Gastrocnemius medialis (tissue), 4 donors: ENCODE results near the gene TYROBP. TPM values are rescaled to one million over a fixed set of nuclear protein-coding genes. Genes with fewer than 3 reads are reported as not detected.
A peak's percentile ranks its signal among the peaks of the same experiment; 100 is the strongest.

Experiments used
- ATAC-seq, 2 donors: fragments of 150-250 bp; one replicate each; pipeline ENCODE4 v1.9.1; 2016
- DNase-seq, 2 donors: peaks; one replicate each; pipeline ENCODE4 v3.0.0-alpha.2; 2019
- H3K27ac ChIP-seq, 4 donors: fragments of 200-600 bp; sonication (generic); 1 replicate in 1 of 4; 2 replicates in 3 of 4; pipeline ENCODE4 v1.5.1; 2016 to 2018; ENCODE audit warnings: mild to moderate bottlenecking in 2 of 4, moderate library complexity in 1 of 4
- H3K27me3 ChIP-seq, 3 donors: fragments of 200-600 bp; sonication (generic) in 2 of 3; 1 replicate in 1 of 3; 2 replicates in 2 of 3; pipeline versions ENCODE4 v1.5.1 to v1.6.0; 2016 to 2019; ENCODE audit warnings: mild to moderate bottlenecking in 1 of 3, moderate library complexity in 1 of 3
- H3K36me3 ChIP-seq, 2 donors: fragments of 200-600 bp; sonication (generic) in 1 of 2; one replicate each; pipeline ENCODE4 v1.5.1; 2017 to 2018
- H3K4me1 ChIP-seq, 2 donors: fragments of 200-600 bp; sonication (generic) in 1 of 2; one replicate each; pipeline ENCODE4 v1.5.1; 2016 to 2017; ENCODE audit warnings: mild to moderate bottlenecking in 2 of 2
- H3K4me3 ChIP-seq, 4 donors: fragments of 200-600 bp; sonication (generic) in 3 of 4; 1 replicate in 1 of 4; 2 replicates in 3 of 4; pipeline ENCODE4 v1.5.1; 2016 to 2019; ENCODE audit warnings: mild to moderate bottlenecking in 2 of 4
- H3K9me3 ChIP-seq, 3 donors: fragments of 200-600 bp; sonication (generic) in 2 of 3; 1 replicate in 1 of 3; 2 replicates in 2 of 3; pipeline ENCODE4 v1.5.1; 2016 to 2019
- POLR2A ChIP-seq, 2 donors: fragments of 450-650 bp; IDR thresholded peaks; one replicate each; pipeline ENCODE4 v1.6.1; 2017; ENCODE audit warnings: antibody characterized with exemption in 2 of 2, mild to moderate bottlenecking in 2 of 2, moderate library complexity in 2 of 2
- in situ Hi-C, 4 donors: fragments of 200-750 bp; cut with MboI; loops; one replicate each; pipeline versions ENCODE4 v1.15.0 to v1.8.0; 2017; ENCODE audit warnings: low sequenced_read_pairs in 4 of 4
- intact Hi-C: fragments of 100-400 bp; cut with DNase I; formaldehyde crosslinking; loops from one replicate; pipeline ENCODE4 v1.15.1; 2023; ENCODE audit warnings: low total_unique reads
- total RNA-seq, 4 donors: library from RNA; depleted of rRNA; stranded (reverse); fragments of >200 nt; gene quantifications; one replicate each; pipeline versions ENCODE4 v1.1.0 to v1.2.3, GENCODE V29; 2016
- TF ChIP-seq, protein P1 (sequence below), 5 experiments: fragments of 450-650 bp in 3 of 5; fragments of 200-600 bp in 2 of 5; sonication (generic) in 2 of 5; IDR thresholded peaks in 4 of 5; conservative IDR thresholded peaks in 1 of 5; 1 replicate in 4 of 5; 2 replicates in 1 of 5; pipeline ENCODE4 v1.5.1; 2016 to 2019; ENCODE audit warnings: antibody characterized with exemption in 5 of 5, mild to moderate bottlenecking in 3 of 5, moderate library complexity in 3 of 5

TYROBP gene
- total RNA-seq, 4 donors from 2014 or later, result 7.2 to 25.6 (median 18.2) TPM

DNA sequence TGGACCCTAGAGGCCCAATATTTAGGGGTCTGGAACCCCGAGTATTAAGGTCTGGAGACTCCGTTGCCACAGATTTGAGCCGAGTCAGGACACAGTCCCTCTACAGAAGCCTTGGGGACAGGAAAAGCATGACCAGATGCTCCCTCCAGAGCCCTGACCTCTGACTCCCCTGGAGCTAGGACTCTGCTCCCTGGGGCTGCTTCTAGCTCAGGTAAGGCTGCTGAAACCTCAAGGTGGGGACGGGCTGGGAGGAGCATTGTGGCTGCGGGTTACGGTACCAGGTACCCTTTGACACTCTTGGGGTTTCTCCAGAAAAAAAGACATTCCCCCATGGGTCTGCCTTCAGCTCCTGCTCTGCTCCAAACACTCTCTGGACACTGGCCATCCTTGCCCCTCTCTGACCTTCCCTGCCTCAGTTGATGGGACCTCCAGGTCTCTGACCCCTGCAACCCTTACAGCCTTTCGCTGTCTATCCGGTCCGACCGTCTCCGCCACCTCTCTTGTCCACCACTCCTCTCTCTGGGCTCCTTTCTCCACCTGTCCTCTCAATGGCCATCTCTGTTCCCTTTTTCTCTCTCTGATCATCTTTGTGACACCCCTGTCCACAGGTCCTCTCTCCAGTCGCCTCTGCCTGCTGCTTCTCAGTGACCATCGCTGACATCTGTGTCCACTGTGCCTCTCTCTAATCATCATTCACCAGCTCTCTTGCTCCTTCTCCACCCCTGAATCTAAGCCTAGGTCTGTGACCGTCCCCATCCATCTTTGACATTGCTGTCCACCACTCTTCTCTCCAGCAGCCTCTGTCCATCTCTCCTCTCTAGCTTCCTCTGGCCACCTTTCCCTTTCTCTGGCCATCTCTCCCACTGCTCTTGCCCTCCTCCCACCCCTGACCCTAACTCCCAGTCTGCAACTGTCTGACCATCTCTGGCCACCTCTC, 29.5 kb upstream of the TYROBP start:
- Histone ChIP-seq H3K36me3 (peaks cover 0 to 26% of the 10 kb centered on the region in 2 donors), H3K4me1 (peaks cover 23 to 36% of the 10 kb centered on the region in 2 donors), H3K9me3 (no peaks in the 10 kb centered on the region), H3K27ac (peak overlapping the region; percentile 73 to 89 (median 86)), H3K27me3 (no peaks in the 10 kb centered on the region), H3K4me3 (peak overlapping the region; percentile 68 to 94 (median 88))
- DNase-seq (no peak), ATAC-seq (no peak)
- intact Hi-C loops, result loop anchor here (5.0 to 10.0 kb wide), 3 partner anchors 277 to 670 kb away; partner anchors contain the start of genes RBM42, USF2, ZNF146 and ZNF565
- in situ Hi-C loops, result loop anchor here in 1 of 4 donors (10.0 kb wide), 2 partner anchors 53 to 223 kb away; partner anchors contain the start of gene KMT2B
- no peak for TF ChIP-seq POLR2A (IDR thresholded peaks at IDR 0.05)
- TF ChIP-seq, protein P1, sequence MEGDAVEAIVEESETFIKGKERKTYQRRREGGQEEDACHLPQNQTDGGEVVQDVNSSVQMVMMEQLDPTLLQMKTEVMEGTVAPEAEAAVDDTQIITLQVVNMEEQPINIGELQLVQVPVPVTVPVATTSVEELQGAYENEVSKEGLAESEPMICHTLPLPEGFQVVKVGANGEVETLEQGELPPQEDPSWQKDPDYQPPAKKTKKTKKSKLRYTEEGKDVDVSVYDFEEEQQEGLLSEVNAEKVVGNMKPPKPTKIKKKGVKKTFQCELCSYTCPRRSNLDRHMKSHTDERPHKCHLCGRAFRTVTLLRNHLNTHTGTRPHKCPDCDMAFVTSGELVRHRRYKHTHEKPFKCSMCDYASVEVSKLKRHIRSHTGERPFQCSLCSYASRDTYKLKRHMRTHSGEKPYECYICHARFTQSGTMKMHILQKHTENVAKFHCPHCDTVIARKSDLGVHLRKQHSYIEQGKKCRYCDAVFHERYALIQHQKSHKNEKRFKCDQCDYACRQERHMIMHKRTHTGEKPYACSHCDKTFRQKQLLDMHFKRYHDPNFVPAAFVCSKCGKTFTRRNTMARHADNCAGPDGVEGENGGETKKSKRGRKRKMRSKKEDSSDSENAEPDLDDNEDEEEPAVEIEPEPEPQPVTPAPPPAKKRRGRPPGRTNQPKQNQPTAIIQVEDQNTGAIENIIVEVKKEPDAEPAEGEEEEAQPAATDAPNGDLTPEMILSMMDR (IDR thresholded peaks at IDR 0.05 in 4 of 5, conservative IDR thresholded peaks at IDR 0.05 in 1 of 5), result no peak

DNA sequence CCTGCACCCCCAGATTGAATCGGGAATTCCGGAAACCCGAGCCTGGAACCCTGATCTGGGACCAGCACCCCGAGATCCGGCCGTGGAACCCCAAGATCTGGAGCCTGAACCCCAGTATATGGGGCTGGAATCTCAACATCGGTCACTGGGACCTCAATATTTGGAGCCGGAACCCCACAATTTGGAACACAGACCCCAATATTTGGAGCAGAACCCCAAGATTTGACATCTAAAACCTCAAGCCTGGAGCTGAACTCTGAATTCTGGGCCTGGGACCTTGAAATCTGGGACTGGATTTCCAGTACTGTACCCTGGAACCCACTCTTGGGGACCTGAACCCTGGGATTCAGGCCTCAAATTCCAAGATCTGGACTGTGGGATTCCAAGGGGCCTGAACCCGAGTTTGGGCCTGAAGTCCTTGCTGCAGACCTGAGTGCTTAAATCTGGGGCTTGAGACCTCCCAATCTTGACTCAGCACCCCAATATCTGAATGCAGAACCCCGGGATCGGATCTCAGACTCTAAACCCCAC, 28.7 kb upstream of the TYROBP start:
- DNase-seq (no peak), ATAC-seq (no peak)
- Histone ChIP-seq H3K27me3 (no peaks in the 10 kb centered on the region), H3K4me1 (peaks cover 23 to 41% of the 10 kb centered on the region in 2 donors), H3K4me3 (peak overlapping the region; percentile 68 to 94 (median 88)), H3K9me3 (no peaks in the 10 kb centered on the region), H3K36me3 (peaks cover 0 to 18% of the 10 kb centered on the region in 2 donors), H3K27ac (peak overlapping the region; percentile 73 to 89 (median 86))
- in situ Hi-C loops, result loop anchor here in 1 of 4 donors (10.0 kb wide), 2 partner anchors 52 to 222 kb away; partner anchors contain the start of gene KMT2B
- TF ChIP-seq, protein P1 (IDR thresholded peaks at IDR 0.05 in 4 of 5, conservative IDR thresholded peaks at IDR 0.05 in 1 of 5), result no peak
- intact Hi-C loops, result loop anchor here (5.0 to 10.0 kb wide), 3 partner anchors 278 to 670 kb away; partner anchors contain the start of genes RBM42, USF2, ZNF146 and ZNF565

DNA sequence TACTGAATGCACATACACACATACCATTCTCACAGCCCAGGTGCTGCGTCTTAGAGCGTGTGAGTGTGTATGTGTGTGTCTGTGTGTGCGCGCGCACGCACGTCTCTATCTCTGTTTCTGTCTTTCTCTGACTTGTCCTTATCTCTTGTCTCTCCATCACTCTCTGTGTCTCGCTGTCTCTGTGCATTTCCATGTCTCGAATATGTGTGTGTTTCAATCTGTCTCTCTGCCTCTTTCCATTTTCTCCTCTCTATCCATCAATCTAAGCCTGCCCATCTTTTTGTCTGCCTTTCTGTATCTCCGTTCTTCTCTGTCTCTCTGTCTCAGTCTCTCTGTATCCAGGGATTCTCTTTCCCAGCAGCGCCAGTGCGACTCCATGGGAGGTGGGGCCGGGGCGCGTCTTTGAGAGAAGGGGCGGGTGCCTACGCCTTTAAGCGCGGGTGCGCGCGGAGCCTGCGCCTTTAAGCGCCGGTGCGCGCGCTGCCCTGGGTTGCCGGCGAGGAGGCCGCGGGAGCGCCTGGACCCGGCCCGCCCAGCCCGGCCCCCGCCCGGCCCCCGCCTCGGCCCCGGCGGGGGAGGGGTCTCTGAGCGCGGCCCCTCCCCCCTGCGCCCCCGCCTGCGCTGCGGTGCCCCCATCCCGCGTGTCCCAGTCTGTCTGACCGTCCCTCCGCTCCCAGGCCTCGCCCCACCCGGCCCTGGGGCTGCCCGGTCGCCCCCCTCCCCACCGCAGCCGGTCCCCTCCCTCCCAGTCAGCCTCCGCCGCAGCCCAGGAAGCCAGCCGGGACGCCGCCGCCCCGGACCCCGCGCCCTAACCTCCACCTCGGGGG, 28.0 kb upstream of the TYROBP start, which contains the start of gene LRFN3:
Gene LRFN3, plus strand, starts transcription at position 464 of the 827 bp plus-strand sequence. CDS start 3,052 bp downstream, outside the sequence.
- in situ Hi-C loops, result loop anchor here in 1 of 4 donors (10.0 kb wide), 2 partner anchors 51 to 221 kb away; partner anchors contain the start of gene KMT2B
- ATAC-seq (peak; percentile 35 to 45), DNase-seq (peak; percentile 31 to 58)
- Histone ChIP-seq H3K27me3 (no peaks in the 10 kb centered on the region), H3K27ac (peak within 1 kb of the TSS; percentile 73 to 89 (median 86)), H3K4me1 (peaks cover 24 to 41% of the 10 kb centered on the region in 2 donors), H3K9me3 (no peaks in the 10 kb centered on the region), H3K4me3 (peak within 1 kb of the TSS; percentile 68 to 94 (median 88)), H3K36me3 (peaks cover 0 to 14% of the 10 kb centered on the region in 2 donors)
- intact Hi-C loops, result loop anchor here (5.0 to 10.0 kb wide), 3 partner anchors 279 to 669 kb away; partner anchors contain the start of genes RBM42, USF2, ZNF146 and ZNF565
- no peak for TF ChIP-seq POLR2A (IDR thresholded peaks at IDR 0.05)
- TF ChIP-seq, protein P1 (IDR thresholded peaks at IDR 0.05 in 4 of 5, conservative IDR thresholded peaks at IDR 0.05 in 1 of 5), result no peak
